Measurements from ENCODE around the gene PGF.

Gene PGF

GRCh38 chr14:74960736-74961135, 5.3 kb upstream of the PGF start:
- no peak for DNase-seq (ENCODE audit: low read depth in 1 of 2, low spot score in 1 of 2)
- Histone ChIP-seq H3K27ac (replicated peaks) (no peak overlapping the region), H3K4me3 (replicated peaks; ENCODE audit: insufficient read depth, low read length) (no peak overlapping the region), H3K27me3 (ENCODE audit: insufficient read depth, poor library complexity, severe bottlenecking) (no peaks in the 10 kb centered on the region)
- TF ChIP-seq SPI1 (IDR thresholded peaks at IDR 0.05; ENCODE audit: borderline replicate concordance, low read depth) = no peak
- TF ChIP-seq, protein P1, sequence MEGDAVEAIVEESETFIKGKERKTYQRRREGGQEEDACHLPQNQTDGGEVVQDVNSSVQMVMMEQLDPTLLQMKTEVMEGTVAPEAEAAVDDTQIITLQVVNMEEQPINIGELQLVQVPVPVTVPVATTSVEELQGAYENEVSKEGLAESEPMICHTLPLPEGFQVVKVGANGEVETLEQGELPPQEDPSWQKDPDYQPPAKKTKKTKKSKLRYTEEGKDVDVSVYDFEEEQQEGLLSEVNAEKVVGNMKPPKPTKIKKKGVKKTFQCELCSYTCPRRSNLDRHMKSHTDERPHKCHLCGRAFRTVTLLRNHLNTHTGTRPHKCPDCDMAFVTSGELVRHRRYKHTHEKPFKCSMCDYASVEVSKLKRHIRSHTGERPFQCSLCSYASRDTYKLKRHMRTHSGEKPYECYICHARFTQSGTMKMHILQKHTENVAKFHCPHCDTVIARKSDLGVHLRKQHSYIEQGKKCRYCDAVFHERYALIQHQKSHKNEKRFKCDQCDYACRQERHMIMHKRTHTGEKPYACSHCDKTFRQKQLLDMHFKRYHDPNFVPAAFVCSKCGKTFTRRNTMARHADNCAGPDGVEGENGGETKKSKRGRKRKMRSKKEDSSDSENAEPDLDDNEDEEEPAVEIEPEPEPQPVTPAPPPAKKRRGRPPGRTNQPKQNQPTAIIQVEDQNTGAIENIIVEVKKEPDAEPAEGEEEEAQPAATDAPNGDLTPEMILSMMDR (IDR thresholded peaks at IDR 0.05; ENCODE audit: insufficient read depth, low read length) = no peak
- no peak for TF ChIP-seq POLR2AphosphoS5 (IDR thresholded peaks at IDR 0.05; ENCODE audit: low read depth)
- TF ChIP-seq, protein P2, sequence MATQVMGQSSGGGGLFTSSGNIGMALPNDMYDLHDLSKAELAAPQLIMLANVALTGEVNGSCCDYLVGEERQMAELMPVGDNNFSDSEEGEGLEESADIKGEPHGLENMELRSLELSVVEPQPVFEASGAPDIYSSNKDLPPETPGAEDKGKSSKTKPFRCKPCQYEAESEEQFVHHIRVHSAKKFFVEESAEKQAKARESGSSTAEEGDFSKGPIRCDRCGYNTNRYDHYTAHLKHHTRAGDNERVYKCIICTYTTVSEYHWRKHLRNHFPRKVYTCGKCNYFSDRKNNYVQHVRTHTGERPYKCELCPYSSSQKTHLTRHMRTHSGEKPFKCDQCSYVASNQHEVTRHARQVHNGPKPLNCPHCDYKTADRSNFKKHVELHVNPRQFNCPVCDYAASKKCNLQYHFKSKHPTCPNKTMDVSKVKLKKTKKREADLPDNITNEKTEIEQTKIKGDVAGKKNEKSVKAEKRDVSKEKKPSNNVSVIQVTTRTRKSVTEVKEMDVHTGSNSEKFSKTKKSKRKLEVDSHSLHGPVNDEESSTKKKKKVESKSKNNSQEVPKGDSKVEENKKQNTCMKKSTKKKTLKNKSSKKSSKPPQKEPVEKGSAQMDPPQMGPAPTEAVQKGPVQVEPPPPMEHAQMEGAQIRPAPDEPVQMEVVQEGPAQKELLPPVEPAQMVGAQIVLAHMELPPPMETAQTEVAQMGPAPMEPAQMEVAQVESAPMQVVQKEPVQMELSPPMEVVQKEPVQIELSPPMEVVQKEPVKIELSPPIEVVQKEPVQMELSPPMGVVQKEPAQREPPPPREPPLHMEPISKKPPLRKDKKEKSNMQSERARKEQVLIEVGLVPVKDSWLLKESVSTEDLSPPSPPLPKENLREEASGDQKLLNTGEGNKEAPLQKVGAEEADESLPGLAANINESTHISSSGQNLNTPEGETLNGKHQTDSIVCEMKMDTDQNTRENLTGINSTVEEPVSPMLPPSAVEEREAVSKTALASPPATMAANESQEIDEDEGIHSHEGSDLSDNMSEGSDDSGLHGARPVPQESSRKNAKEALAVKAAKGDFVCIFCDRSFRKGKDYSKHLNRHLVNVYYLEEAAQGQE (IDR thresholded peaks at IDR 0.05; ENCODE audit: insufficient replicate concordance, low read depth) = no peak
- no peak for TF ChIP-seq GABPA (IDR thresholded peaks at IDR 0.05; ENCODE audit: low read depth)

DNA sequence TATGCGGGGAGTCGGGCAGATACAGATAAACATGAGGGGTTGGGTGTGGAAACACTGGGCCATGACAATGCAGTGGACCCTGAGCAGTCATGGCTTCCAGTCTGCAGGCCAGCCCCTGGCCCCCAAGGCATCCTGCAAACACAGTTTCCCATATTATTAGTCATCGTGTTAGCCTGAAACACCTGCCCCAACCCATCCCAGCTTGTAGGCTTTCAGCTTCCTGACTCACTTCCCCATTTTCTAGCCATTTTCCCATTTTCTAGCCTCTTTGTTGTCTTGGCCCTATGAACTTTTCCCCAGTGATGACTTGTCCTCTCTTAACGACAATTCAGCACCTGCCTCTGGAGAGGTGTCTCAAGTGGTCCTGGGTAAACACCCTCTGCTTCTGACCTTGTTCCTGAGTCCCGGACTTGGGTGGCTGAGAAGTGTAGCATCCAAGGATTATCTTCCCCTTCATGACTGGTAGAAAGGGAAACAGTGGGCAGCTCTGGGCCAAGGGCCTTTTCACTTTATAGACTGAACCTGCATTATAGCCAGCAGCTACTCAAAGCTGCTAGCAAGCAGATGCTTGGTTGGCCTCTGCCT, 4.3 kb upstream of the PGF start:
- H3K4me3 ChIP-seq (replicated peaks; ENCODE audit: insufficient read depth, low read length) = no peak overlapping the region
- no peak for DNase-seq (ENCODE audit: low read depth in 1 of 2, low spot score in 1 of 2)
- no peak for TF ChIP-seq POLR2AphosphoS5 (IDR thresholded peaks at IDR 0.05; ENCODE audit: low read depth)
- TF ChIP-seq SPI1 (IDR thresholded peaks at IDR 0.05; ENCODE audit: borderline replicate concordance, low read depth) = 0 out of 2 replicates have a peak, but pooled peaks have one; percentile 14
- H3K27ac ChIP-seq (replicated peaks) = no peak overlapping the region
- H3K27me3 ChIP-seq (ENCODE audit: insufficient read depth, poor library complexity, severe bottlenecking) = no peaks in the 10 kb centered on the region

- no peak for DNase-seq (ENCODE audit: low read depth in 1 of 2, low spot score in 1 of 2)
- H3K4me3 ChIP-seq (replicated peaks; ENCODE audit: insufficient read depth, low read length) = no peak overlapping the region
- no peak overlapping the region for H3K27ac ChIP-seq (replicated peaks)
- TF ChIP-seq, protein P2 (IDR thresholded peaks at IDR 0.05; ENCODE audit: insufficient replicate concordance, low read depth) = no peak
- TF ChIP-seq, protein P1 (IDR thresholded peaks at IDR 0.05; ENCODE audit: insufficient read depth, low read length) = no peak
- no peak for TF ChIP-seq SPI1 (IDR thresholded peaks at IDR 0.05; ENCODE audit: borderline replicate concordance, low read depth)
- no peak for TF ChIP-seq POLR2AphosphoS5 (IDR thresholded peaks at IDR 0.05; ENCODE audit: low read depth)
- no peak for TF ChIP-seq GABPA (IDR thresholded peaks at IDR 0.05; ENCODE audit: low read depth)
- H3K27me3 ChIP-seq (ENCODE audit: insufficient read depth, poor library complexity, severe bottlenecking) = no peaks in the 10 kb centered on the region
Observed at GRCh38 chr14:74956280-74957072, 1.1 kb upstream of the PGF start.

- H3K27ac ChIP-seq (replicated peaks) = no peak overlapping the region
- TF ChIP-seq, protein P2 (IDR thresholded peaks at IDR 0.05; ENCODE audit: insufficient replicate concordance, low read depth) = no peak
- no peak for TF ChIP-seq GABPA (IDR thresholded peaks at IDR 0.05; ENCODE audit: low read depth)
- TF ChIP-seq, protein P1 (IDR thresholded peaks at IDR 0.05; ENCODE audit: insufficient read depth, low read length) = no peak
- no peak for TF ChIP-seq POLR2AphosphoS5 (IDR thresholded peaks at IDR 0.05; ENCODE audit: low read depth)
- no peak for TF ChIP-seq SPI1 (IDR thresholded peaks at IDR 0.05; ENCODE audit: borderline replicate concordance, low read depth)
- no peaks in the 10 kb centered on the region for H3K27me3 ChIP-seq (ENCODE audit: insufficient read depth, poor library complexity, severe bottlenecking)
- DNase-seq (ENCODE audit: low read depth in 1 of 2, low spot score in 1 of 2) = no peak
- no peak overlapping the region for H3K4me3 ChIP-seq (replicated peaks; ENCODE audit: insufficient read depth, low read length)
Observed at GRCh38 chr14:74956027-74956279, 556 bp upstream of the PGF start.

Measured in HL-60 (cell line).